ENCODE measurements around the gene IL25.
"Not testable (repeated sequence)": the region's sequence is repeated elsewhere in the genome, so short reads cannot be mapped to it uniquely, and the experiment has no call there.

IL25 gene

GRCh38 chr14:23372509-23372908, at the start of gene IL25:
TSS of gene IL25 (plus strand) at chr14:23372809.
- DNase-seq, result no peak

DNA sequence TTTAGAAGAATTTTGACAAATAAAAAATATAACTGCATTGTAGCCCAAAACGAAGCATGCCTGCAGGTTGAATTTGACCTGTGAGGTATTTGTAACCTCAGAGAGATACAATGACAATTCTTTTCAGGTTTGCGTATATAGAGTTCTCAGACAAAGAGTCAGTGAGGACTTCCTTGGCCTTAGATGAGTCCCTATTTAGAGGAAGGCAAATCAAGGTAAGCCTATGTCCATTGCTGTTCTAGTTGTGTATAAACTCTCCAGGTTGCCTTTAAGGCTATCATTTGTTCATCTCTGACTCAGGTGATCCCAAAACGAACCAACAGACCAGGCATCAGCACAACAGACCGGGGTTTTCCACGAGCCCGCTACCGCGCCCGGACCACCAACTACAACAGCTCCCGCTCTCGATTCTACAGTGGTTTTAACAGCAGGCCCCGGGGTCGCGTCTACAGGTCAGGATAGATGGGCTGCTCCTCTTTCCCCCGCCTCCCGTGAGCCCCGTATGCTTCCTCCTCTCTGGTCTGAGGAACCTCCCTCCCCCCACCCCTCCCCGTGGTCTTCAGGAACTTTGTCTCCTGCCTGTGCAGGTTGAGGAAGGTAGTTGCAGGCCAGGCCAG, 48.7 kb upstream of the IL25 start:
- DNase-seq, result no peak

DNA sequence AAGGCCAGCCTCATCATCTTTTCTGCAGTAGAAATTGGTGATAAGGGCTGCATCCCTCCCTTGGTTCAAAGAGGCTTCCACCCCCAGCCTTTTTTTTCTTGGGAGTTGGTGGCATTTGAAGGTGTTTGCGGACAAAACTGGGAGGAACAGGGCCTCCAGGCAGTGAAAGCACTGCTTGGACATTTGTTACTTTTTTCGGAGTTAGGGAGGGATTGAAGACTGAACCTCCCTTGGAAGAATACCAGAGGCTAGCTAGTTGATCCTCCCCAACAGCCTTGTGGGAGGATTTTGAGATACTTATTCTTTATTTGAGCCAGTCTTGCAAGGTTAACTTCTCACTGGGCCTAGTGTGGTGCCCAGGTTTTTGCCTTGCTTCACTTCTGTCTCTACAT, 48.2 kb upstream of the IL25 start:
- DNase-seq, result no peak

GRCh38 chr14:23324993-23325392, 47.6 kb upstream of the IL25 start:
- DNase-seq, result no peak

DNA sequence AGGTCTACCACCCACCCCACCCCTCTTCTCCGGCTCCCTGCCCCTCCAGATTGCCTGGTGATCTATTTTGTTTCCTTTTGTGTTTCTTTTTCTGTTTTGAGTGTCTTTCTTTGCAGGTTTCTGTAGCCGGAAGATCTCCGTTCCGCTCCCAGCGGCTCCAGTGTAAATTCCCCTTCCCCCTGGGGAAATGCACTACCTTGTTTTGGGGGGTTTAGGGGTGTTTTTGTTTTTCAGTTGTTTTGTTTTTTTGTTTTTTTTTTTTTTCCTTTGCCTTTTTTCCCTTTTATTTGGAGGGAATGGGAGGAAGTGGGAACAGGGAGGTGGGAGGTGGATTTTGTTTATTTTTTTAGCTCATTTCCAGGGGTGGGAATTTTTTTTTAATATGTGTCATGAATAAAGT, 46.9 kb upstream of the IL25 start:
- DNase-seq, result not testable (repeated sequence)

- DNase-seq, result no peak
These were observed 45.9 kb upstream of the IL25 start for GRCh38 chr14:23326491-23327332.

DNA sequence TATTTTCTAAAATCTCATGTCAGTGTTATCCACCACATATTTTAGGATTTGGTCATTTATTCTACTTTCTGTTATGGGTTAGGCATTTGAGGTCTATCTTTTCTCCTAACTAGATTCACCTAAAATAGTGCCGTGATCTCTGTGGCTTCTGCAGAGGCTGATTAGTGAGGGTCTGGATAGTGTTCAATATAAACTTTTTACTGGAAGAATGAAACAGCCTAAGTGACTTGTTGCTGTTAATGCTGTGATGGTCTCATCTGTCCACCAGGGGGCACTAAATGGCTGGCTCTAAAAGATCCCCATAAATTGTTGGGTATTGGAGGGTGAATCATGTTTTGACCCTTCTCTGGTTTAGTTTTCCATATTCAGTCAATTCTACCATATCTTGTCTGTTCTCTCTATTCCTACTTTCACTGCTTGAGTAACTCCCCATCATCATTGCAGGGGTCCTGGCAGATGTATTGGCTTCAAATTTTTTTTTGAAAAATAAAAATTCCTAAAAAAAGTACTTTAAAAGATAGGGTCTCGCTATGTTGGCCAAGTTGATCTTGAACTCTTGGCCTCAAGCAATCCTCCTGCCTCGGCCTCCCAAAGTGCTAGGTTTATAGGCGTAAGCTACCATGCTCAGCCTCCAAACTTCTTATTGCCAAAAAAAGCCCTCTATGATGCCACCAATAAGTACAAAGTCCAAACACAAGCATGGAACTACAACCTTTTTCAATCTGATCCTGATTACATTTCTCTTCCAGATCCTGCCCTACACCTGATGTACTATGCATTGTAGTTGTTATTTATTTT, 44.5 kb upstream of the IL25 start:
- peak; percentile 66 for DNase-seq

- no peak for DNase-seq
These were observed 37.0 kb upstream of the IL25 start for GRCh38 chr14:23335623-23336022.

GRCh38 chr14:23339506-23340268, 32.9 kb upstream of the IL25 start:
- no peak for DNase-seq

- DNase-seq, result peak; percentile 7
These were observed 28.1 kb upstream of the IL25 start for GRCh38 chr14:23344481-23344880.

GRCh38 chr14:23345987-23346692, 26.5 kb upstream of the IL25 start:
- peak; percentile 2 for DNase-seq

DNA sequence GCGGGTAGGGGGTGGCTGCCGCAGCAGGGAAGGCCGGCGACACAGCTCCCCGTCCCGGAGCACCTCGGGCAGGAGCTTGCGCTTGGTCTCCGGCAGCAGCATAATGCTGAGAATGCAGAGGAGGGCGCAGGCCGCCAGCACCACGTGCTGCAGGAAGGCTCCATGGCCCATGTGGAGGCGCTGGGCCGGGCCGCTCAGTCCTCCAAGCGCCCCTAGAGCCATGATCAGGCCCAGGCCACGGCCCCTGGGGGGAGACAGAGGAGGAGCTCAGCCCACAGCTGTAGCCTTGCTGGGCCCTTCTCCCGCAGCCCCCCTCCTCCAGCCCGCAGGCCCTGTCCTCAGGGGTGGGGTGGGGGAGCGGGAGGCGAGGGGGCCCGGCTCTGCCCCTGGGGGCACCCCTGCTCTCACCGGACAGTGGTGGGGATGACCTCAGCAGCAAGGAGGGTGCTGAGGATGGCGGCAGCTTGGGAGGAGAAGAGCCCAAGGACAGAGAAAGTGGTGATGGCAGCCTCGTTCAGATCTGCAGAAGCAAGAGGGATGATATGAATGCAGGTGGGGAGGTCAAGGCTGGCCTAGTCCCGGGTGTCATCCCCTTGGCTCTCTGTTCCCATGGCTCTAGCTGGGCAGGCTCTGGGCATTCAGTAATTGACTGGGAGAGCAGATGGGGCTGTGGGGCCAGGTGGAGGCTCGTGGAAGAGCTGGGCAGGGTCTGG, 25.8 kb upstream of the IL25 start:
- peak; percentile 43 for DNase-seq

DNA sequence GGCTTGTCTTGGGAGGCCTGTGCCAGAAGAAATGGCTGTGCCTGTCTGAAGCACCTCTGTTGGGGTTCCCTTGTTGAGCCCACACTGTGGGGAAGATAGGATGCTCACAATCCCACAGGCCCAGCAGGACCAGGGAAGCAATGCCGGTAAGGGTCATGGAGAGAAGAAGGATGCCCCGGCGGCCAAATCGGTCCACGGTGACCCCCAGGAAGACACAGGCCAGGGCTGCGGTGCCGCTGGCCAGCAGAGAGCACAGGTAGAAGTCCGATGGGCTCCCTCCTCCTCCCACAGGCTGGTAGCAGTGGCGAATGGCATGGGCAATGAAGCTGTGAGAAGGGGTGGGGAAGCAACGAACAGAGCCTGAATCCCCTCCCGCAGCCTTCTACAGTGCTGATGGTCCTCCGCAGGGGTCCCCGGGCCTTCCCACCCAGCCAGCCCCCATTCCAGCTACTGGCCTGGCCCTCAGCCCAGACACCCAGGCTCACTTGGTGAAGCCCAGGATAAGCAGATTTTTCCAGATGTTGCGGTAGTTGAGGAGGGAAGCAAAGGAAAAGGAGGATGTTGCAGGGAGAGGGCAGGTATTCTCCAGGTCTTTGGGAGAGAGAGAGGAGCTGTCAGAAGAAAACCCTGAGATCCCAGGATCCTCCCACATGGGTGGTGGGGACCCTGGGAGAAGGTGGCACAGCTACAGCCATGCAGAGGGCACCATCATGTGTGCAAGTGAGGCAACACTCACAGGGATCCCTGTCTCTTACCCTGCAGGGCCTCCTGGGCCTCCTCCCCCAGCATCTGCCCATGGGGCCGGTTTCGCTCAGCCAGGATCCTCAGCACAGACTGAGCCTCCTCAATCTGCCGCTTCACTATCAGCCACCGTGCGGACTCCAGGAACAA, 25.0 kb upstream of the IL25 start:
- peak; percentile 44 for DNase-seq

- peak; percentile 36 for DNase-seq
These were observed 24.3 kb upstream of the IL25 start for GRCh38 chr14:23348297-23348655.

DNA sequence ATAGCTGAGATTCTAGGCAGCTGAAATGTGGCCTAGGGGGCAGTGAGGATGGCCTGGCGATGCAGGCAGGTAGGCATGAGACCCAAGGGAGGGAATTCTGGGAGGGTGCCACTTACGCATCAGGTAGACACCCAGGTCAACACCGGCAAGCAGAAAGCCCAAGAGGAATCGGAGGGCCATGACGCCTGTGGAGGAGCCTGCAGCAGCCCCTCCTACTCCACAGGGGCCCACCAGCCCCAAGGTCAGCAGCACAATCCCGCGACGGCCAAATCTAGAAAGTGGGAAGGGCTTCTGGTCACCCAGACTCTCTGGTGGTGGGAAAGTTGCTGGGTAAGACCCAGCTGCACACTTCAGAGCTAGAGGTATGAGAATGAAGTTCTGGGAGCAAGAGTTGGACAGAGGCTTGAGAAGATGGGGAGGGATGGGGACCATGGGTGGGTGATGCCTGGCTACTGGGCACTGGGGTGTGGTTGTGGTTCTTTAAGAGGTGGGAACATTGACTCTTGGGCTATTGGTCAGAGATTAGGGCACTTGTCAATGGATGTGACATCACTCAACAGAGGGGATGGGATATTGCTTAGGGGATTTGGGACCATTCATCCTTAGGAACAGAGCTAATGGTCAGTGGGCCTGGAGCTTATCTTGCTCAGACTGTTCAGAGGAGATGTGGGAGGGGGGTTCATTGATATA, 23.3 kb upstream of the IL25 start:
- DNase-seq, result peak; percentile 26

- peak; percentile 45 for DNase-seq
These were observed 20.7 kb upstream of the IL25 start for GRCh38 chr14:23351681-23352505.

DNA sequence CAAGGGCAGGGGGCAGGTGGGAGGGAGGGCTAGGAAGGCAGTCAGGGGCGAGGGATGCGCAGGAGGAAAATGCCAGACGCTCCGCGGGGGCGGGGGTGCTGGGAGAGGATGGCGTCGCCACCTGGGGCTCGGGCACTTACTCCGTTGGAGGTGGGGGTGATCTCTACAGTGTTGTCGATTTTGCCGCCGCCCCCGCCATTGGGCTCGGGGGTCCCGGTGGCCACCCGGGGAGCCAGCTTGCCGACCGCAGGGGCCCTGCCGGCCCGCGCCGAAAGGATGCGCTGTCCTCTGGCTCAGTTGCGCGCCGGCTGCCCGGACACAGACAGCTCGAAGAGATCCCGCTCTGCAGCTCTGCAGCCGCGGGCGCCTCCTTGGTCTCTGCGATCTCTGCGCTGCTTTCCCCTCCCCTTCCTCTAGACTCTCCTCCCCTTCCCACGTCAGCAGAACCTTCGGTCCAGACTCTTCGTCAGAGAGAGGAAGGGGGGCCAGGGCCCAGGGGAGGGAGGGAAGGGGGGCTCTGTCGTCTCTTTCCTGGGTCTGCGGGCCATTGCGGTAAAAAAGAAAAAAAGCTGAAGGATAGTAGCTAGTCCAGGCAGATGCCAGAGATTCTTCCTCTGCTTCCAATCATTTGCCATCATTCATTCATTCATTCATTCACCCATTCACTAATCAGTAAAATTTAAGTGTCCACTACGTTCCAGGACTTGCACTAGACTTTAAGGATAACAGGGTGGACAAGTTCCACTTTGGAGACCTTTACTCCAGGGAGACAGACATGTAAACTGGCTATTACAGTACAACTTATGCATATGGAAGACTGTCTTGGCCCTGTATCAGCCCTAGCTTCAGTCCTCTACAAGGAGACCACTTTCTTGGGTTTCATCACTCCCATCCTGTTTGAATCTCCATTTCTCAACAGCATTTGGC, 19.8 kb upstream of the IL25 start, which contains the start of gene SLC22A17:
Gene SLC22A17, minus strand, starts transcription at position 382 of the 927 bp plus-strand sequence.
- DNase-seq, result peak; percentile 93

DNA sequence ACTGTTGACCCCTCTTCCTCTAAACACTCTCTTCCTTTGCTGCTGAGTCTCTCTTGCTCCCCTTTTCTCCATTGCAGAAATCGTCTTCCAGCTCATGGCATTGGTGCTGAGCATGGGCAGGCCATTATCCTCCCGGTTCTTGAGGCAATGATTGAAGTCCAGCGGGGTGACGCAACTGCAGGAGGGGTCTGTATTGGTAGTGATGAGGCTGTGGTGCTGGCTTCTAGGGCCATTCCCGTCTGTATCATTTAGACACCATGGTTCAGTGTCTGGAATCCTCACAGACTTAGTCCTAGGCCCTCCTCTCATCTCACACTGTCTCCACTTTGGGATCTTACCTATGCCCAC, 19.2 kb upstream of the IL25 start:
- no peak for DNase-seq

Data from right forelimb (tissue), 1 donor.